Prostate gland (tissue), 2 donors: ENCODE data around the gene SAMD4A.

Source experiments
- CTCF ChIP-seq, 4 experiments: fragments of 200-600 bp in 2 of 4; fragments of 450-650 bp in 2 of 4; sonication (generic) in 2 of 4; IDR thresholded peaks; 1 replicate in 3 of 4; 2 replicates in 1 of 4; pipeline ENCODE4 v1.5.1; 2016 to 2019; ENCODE audit warnings: antibody characterized with exemption in 4 of 4, mild to moderate bottlenecking in 2 of 4, moderate library complexity in 2 of 4
- POLR2A ChIP-seq: fragments of 450-650 bp; IDR thresholded peaks from one replicate; pipeline ENCODE4 v1.6.1; 2016; ENCODE audit warnings: antibody characterized with exemption, mild to moderate bottlenecking
- POLR2AphosphoS5 ChIP-seq: sonication (generic); formaldehyde crosslinking; IDR thresholded peaks from one replicate; pipeline ENCODE4 v1.6.1; 2017; ENCODE audit warnings: antibody characterized with exemption

GRCh38 chr14:54673193-54674045, 106.5 kb downstream of the SAMD4A start:
- TF ChIP-seq POLR2A (no peak), CTCF (IDR thresholded peaks at IDR 0.05) (no peak), POLR2AphosphoS5 (peak; percentile 50)
